ENCODE data around the gene TRIM44.

- no peak for TF ChIP-seq CTCF (conservative IDR thresholded peaks at IDR 0.05; ENCODE audit: low read length)
- TF ChIP-seq EZH2phosphoT487 (IDR thresholded peaks at IDR 0.05; ENCODE audit: borderline replicate concordance, low read depth, low read length) = no peak
Measured at GRCh38 chr11:35682230-35683173, 19.9 kb downstream of the TRIM44 start.
